K562 (cell line): ENCODE results near the gene AK4. TPM values are rescaled to one million over a fixed set of nuclear protein-coding genes. Genes with fewer than 3 reads are reported as not detected.
A peak's percentile ranks its signal among the peaks of the same experiment; 100 is the strongest.
"Not testable (repeated sequence)": the region's sequence is repeated elsewhere in the genome, so short reads cannot be mapped to it uniquely, and the experiment has no call there.

Source experiments
- ATAC-seq: fragments of 200-7000 bp; cut with Tn5 transposase; 3 replicates; pipeline ENCODE4 v1.9.1; 2020; ENCODE audit warnings: moderate library complexity
- BruUV-seq: library from RNA; stranded (reverse); fragments of 400-500 nt; replicated peaks from 2 replicates; lab custom pipeline; 2021; lab: Mats Ljungman, UMichigan
- CTCF ChIA-PET: fragments of 300-600 bp; formaldehyde crosslinking; extraction: SDS; loops from one replicate; lab custom pipeline; 2021; ENCODE audit warnings: low intra/inter-chr PET ratio; lab: Yijun Ruan, JAX
- POLR2A ChIA-PET: fragments of 300-600, 350-650 bp; sonication (Branson Sonifier 250); formaldehyde crosslinking; extraction: SDS; loops from one replicate; lab custom pipeline; 2021; ENCODE audit warnings: antibody characterized with exemption, inconsistent platforms; lab: Yijun Ruan, JAX
- DNase-seq, 4 experiments: peaks; one replicate each; pipeline versions ENCODE4 v3.0.0 to v3.0.0-alpha.2; 2011 to 2018; ENCODE audit warnings: low spot score in 3 of 4, mixed read lengths in 3 of 4; ENCODE audit errors: extremely low read depth in 1 of 4
- FAIRE-seq: peaks from 2 replicates; lab custom pipeline; 2011; peaks lifted over from hg19 to GRCh38; lab: Jason Lieb, UNC
- H2AFZ ChIP-seq: 2 replicates; pipeline ENCODE4 v1.6.0; 2011; ENCODE audit warnings: low read depth, low read length, control low read depth, inconsistent platforms
- H3K27ac ChIP-seq: fragments of 200-600 bp; 3 replicates; pipeline ENCODE4 v1.8.0; 2011; ENCODE audit warnings: low read depth, mild to moderate bottlenecking, control low read depth, inconsistent platforms, low read length, moderate library complexity, mixed read lengths; ENCODE audit errors: extremely low read depth
- H3K27me3 ChIP-seq, 2 experiments: fragments of 300-600 bp in 1 of 2; 2 replicates in 1 of 2; 3 replicates in 1 of 2; pipeline versions ENCODE4 v1.6.0 to v1.8.0; 2011; ENCODE audit warnings: inconsistent platforms in 2 of 2, low read length in 2 of 2, mild to moderate bottlenecking in 1 of 2, mixed read lengths in 1 of 2, moderate library complexity in 1 of 2; ENCODE audit not compliant: control insufficient read depth in 2 of 2, insufficient read depth in 2 of 2
- H3K36me3 ChIP-seq: fragments of 300-600 bp; 3 replicates; pipeline ENCODE4 v1.8.0; 2011; ENCODE audit warnings: mild to moderate bottlenecking, low read length, inconsistent platforms; ENCODE audit not compliant: control insufficient read depth, insufficient read depth
- H3K4me1 ChIP-seq, 2 experiments: fragments of 200-600 bp in 1 of 2; replicated peaks in 1 of 2; 2 replicates in 1 of 2; 3 replicates in 1 of 2; pipeline versions ENCODE4 v1.5.1 to v1.8.0; 2011; ENCODE audit warnings: inconsistent platforms in 2 of 2, low read length in 2 of 2, mild to moderate bottlenecking in 1 of 2, mixed read lengths in 1 of 2, moderate library complexity in 1 of 2; ENCODE audit not compliant: control insufficient read depth in 2 of 2, insufficient read depth in 2 of 2
- H3K4me2 ChIP-seq: 2 replicates; pipeline ENCODE4 v1.6.1; 2011; ENCODE audit warnings: low read length, control low read depth, inconsistent platforms, mixed read lengths; ENCODE audit not compliant: insufficient read depth
- H3K4me3 ChIP-seq: fragments of 200-600 bp; sonication (generic), shearing (Covaris generic); 2 replicates; pipeline ENCODE4 v1.5.1; 2016; ENCODE audit warnings: control low read depth, inconsistent platforms
- H3K79me2 ChIP-seq: fragments of 200-600 bp; 3 replicates; pipeline ENCODE4 v1.8.0; 2011; ENCODE audit warnings: low read length, inconsistent platforms; ENCODE audit not compliant: control insufficient read depth, insufficient read depth
- H3K9ac ChIP-seq, 2 experiments: 2 replicates each; pipeline versions ENCODE4 v1.6.0 to v1.6.1; 2011; ENCODE audit warnings: low read depth in 2 of 2, low read length in 2 of 2, control low read depth in 1 of 2, inconsistent platforms in 1 of 2, mild to moderate bottlenecking in 1 of 2, mixed read lengths in 1 of 2; ENCODE audit not compliant: insufficient read depth in 1 of 2
- H3K9me1 ChIP-seq: one replicate; pipeline ENCODE4 v1.6.0; 2011; ENCODE audit warnings: inconsistent platforms, mild to moderate bottlenecking, low read length, moderate library complexity; ENCODE audit not compliant: control insufficient read depth, insufficient read depth
- H3K9me3 ChIP-seq: replicated peaks from 2 replicates; pipeline ENCODE4 v1.5.1; 2011; ENCODE audit warnings: low read depth, low read length, inconsistent platforms; ENCODE audit not compliant: control insufficient read depth, insufficient read depth
- H4K20me1 ChIP-seq: replicated peaks from 2 replicates; pipeline ENCODE4 v1.6.1; 2011; ENCODE audit warnings: low read length, inconsistent platforms, mixed read lengths; ENCODE audit not compliant: control insufficient read depth, insufficient read depth
- CTCF ChIP-seq, 3 experiments: IDR thresholded peaks in 2 of 3; conservative IDR thresholded peaks in 1 of 3; 2 replicates each; pipeline ENCODE4 v1.5.1; 2011 to 2012; ENCODE audit warnings: low read length in 3 of 3, mild to moderate bottlenecking in 3 of 3, control low read depth in 2 of 3, improper control_type of control experiment in 1 of 3, inconsistent platforms in 1 of 3, low read depth in 1 of 3, mixed read lengths in 1 of 3, moderate library complexity in 1 of 3; ENCODE audit not compliant: insufficient read depth in 2 of 3
- HMBOX1 ChIP-seq: sonication (generic); IDR thresholded peaks from 2 replicates; pipeline ENCODE4 v1.6.1; 2016
- ZNF121 ChIP-seq: sonication (generic); formaldehyde crosslinking; conservative IDR thresholded peaks from 2 replicates; pipeline ENCODE4 v1.8.0; 2022; ENCODE audit warnings: missing genetic modification reagents
- WGBS: fragments of 100-300 bp; shearing (Covaris generic); methylation state at CpG from one replicate; pipeline ENCODE4 v1.1.6; 2016; ENCODE audit warnings: low coverage, mixed read lengths; ENCODE audit not compliant: insufficient coverage; ENCODE audit errors: missing lambda C conversion rate; 5-methylcytosine and 5-hydroxymethylcytosine counted together
- in situ Hi-C: fragments of 300-500 bp; cut with MboI; formaldehyde crosslinking; loops from 4 replicates; pipeline ENCODE4 v1.15.0; 2018; ENCODE audit warnings: inconsistent platforms, mixed read lengths
- intact Hi-C: fragments of 100-400 bp; cut with micrococcal nuclease; formaldehyde crosslinking; loops from 2 replicates; pipeline ENCODE4 v1.14.2; 2022
- polyA plus RNA-seq, 8 experiments: library from polyadenylated mRNA; depleted of rRNA in 4 of 8; stranded (reverse) in 5 of 8; unstranded in 3 of 8; fragments of >200 nt; fragmentation: Nextera tagmentation in 2 of 8; fragmentation: Illumina TruSeq in 1 of 8; extraction: Ambion mirVana in 2 of 8; extraction: Trizol in 1 of 8; gene quantifications; 2 replicates each; pipeline versions ENCODE4 v1.2.1 to v1.2.3, GENCODE V29; 2011 to 2014; ENCODE audit warnings: inconsistent platforms in 1 of 8, missing spikeins in 1 of 8
- total RNA-seq, 7 experiments: library from RNA; depleted of rRNA in 6 of 7; stranded (reverse); fragments of >200 nt in 6 of 7; fragmentation: Illumina TruSeq in 2 of 7; extraction: Trizol in 2 of 7; gene quantifications; 2 replicates each; pipeline versions ENCODE4 v1.2.1 to v1.2.3, GENCODE V29; 2011 to 2021; ENCODE audit warnings: low replicate concordance in 1 of 7

AK4 gene
- total and polyA plus RNA-seq, 9 of the 15 experiments (the other 6 are each of a cell fraction or from before 2014, with no cell fraction given), result 10.4 to 96.6 (median 21.5) TPM

GRCh38 chr1:65157546-65157941 lies 9.5 kb downstream of the AK4 start:
- TF ChIP-seq ZNF121 (0 out of 2 replicates have a peak, but pooled peaks have one; percentile 20), CTCF (IDR thresholded peaks at IDR 0.05 in 2 of 3, conservative IDR thresholded peaks at IDR 0.05 in 1 of 3; ENCODE audit: insufficient read depth in 2 of 3, low read depth in 1 of 3, low read length in 3 of 3) (no peak)
- H4K20me1 ChIP-seq, result no peaks in the 10 kb centered on the region
- no peak overlapping the region for H2AFZ ChIP-seq
- no peak overlapping the region for H3K27ac ChIP-seq
- H3K36me3 ChIP-seq, result no peaks in the 10 kb centered on the region
- no peaks in the 10 kb centered on the region for H3K27me3 ChIP-seq
- ATAC-seq (no peak), FAIRE-seq (no peak), DNase-seq (no peak)
- intact Hi-C loops, result no loop called here
- in situ Hi-C loops, result no loop called here
- no TSS peak for BruUV-seq
- no peak overlapping the region for H3K4me3 ChIP-seq
- H3K9me3 ChIP-seq, result no peaks in the 10 kb centered on the region
- peaks cover 69% of the 10 kb centered on the region for H3K79me2 ChIP-seq
- H3K4me2 ChIP-seq, result no peak overlapping the region
- ChIA-PET CTCF (no interaction called here), POLR2A (interaction anchor here (0.7 to 3.9 kb wide), 4 partner anchors 9 to 728 kb away, joined by 3 to 22 read pairs (median 8); partner anchors contain the start of gene AK4)
- WGBS, result 70% methylated on average over 4 of the region's 4 CpGs
- H3K9me1 ChIP-seq, result peaks cover 3% of the 10 kb centered on the region
- peaks cover 0 to 20% of the 10 kb centered on the region in 2 experiments; a peak in 4 of 5 replicates for H3K4me1 ChIP-seq
- H3K9ac ChIP-seq, result no peak overlapping the region

- DNase-seq, H3K9me3 ChIP-seq, H3K27me3 ChIP-seq, ATAC-seq, in situ Hi-C loops, CTCF ChIA-PET, H2AFZ ChIP-seq, H3K36me3 ChIP-seq, FAIRE-seq, H4K20me1 ChIP-seq, H3K4me3 ChIP-seq, intact Hi-C loops, BruUV-seq, H3K9me1 ChIP-seq: not testable (repeated sequence)
- peak overlapping the region; percentile 43; the same call in 1 of the 2 replicates for H3K4me2 ChIP-seq
- TF ChIP-seq HMBOX1, result 0 out of 2 replicates have a peak, but pooled peaks have one; percentile 13
- 76% methylated on average over 4 of the region's 4 CpGs for WGBS
- peak overlapping the region; percentile 42; the same call in 2 of the 3 replicates for H3K27ac ChIP-seq
- peaks cover 0 to 34% of the 10 kb centered on the region in 2 experiments; a peak in 4 of 5 replicates for H3K4me1 ChIP-seq
- peak overlapping the region in 1 of 2 experiments; percentile 5; a peak in 1 of 4 replicates for H3K9ac ChIP-seq
- POLR2A ChIA-PET, result interaction anchor here (0.6 to 3.9 kb wide), 8 partner anchors 8 to 139 kb away, joined by 3 to 22 read pairs (median 6); partner anchors contain the start of gene AK4
- H3K79me2 ChIP-seq, result peaks cover 66% of the 10 kb centered on the region
Measured at GRCh38 chr1:65159291-65159688, 11.3 kb downstream of the AK4 start.
